Gastroesophageal sphincter (tissue), 3 donors: Measurements from ENCODE around the gene PTPRG.

Source experiments
- CTCF ChIP-seq, 4 experiments: fragments of 200-600 bp in 2 of 4; fragments of 450-650 bp in 2 of 4; sonication (generic) in 1 of 4; IDR thresholded peaks; one replicate each; pipeline ENCODE4 v1.5.1; 2017 to 2019; ENCODE audit warnings: antibody characterized with exemption in 4 of 4, mild to moderate bottlenecking in 2 of 4, moderate library complexity in 2 of 4
- POLR2AphosphoS5 ChIP-seq: sonication (generic); formaldehyde crosslinking; IDR thresholded peaks from one replicate; pipeline ENCODE4 v1.6.1; 2017; ENCODE audit warnings: antibody characterized with exemption

GRCh38 chr3:62178032-62178431 is 616.7 kb downstream of the PTPRG start:
- TF ChIP-seq CTCF (IDR thresholded peaks at IDR 0.05) (no peak), POLR2AphosphoS5 (no peak)
